Measurements from ENCODE around the gene TOR4A. TPM values are rescaled to one million over a fixed set of nuclear protein-coding genes. Genes with fewer than 3 reads are reported as not detected.
A peak's percentile ranks its signal among the peaks of the same experiment; 100 is the strongest.

The TOR4A gene
- total and polyA plus RNA-seq, 9 of the 15 experiments (the other 6 are each of a cell fraction or from before 2014, with no cell fraction given) = 3.9 to 49.2 (median 8.8) TPM

GRCh38 chr9:137300567-137301080 lies 23.1 kb downstream of the TOR4A start (continued):
- no peak for TF ChIP-seq PHB2 (IDR thresholded peaks at IDR 0.05; ENCODE audit: low read depth)

DNA sequence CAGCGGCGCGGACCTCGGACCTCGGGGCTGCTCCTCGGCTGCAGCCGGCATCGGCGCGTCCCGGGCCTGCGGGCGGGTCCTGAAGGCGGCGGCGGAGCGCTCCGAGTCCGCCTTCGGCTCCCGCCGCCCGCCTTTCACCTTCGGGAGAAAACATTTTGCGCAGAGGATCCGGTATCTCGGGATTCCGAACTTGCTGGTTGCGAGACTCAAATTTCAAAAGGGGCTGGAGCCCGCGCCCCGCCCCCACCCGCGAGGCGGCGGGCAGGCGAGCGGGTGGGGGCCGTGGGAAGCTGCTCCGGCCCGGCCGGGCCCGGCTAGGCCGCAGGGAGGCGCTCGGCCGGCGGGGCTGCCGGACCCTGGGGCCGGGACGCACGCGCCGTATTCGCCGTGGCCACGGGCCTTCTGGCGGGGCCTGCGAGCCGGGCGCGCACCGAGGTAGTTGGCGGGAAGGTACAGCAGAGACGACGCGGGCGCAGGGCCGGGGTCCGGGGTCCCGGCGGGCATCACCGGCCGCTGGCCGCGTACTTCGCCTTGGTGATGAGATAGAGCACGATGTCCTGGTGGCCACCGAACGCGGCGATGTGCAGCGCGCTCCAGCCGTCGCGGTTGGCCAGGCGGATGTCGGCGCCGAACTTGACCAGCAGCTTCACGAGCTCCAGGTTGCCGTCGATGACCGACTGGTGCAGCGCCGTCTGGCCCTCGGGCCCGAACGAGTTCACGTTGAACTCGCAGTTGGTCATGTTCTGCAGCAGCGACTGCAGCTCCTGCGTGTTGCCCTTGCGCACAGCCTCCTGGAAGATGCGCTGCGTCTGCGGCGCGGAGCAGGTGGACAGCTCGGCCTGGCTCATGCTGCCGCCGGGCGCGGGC lies 23.8 kb downstream of the TOR4A start:
- FAIRE-seq = peak; percentile 62
- Histone ChIP-seq H3K27me3 (ENCODE audit: control insufficient read depth in 2 of 2, insufficient read depth in 2 of 2, low read length in 2 of 2) (no peaks in the 10 kb centered on the region), H3K4me1 (replicated peaks in 1 of 2; ENCODE audit: control insufficient read depth in 2 of 2, insufficient read depth in 2 of 2, low read length in 2 of 2) (peaks cover 35 to 84% of the 10 kb centered on the region in 2 experiments), H3K79me2 (ENCODE audit: control insufficient read depth, insufficient read depth, low read length) (peaks cover 28% of the 10 kb centered on the region), H3K4me2 (ENCODE audit: insufficient read depth, low read length) (peak overlapping the region; percentile 98), H3K9me3 (replicated peaks; ENCODE audit: control insufficient read depth, insufficient read depth, low read depth, low read length) (no peaks in the 10 kb centered on the region), H3K27ac (ENCODE audit: extremely low read depth, low read depth, low read length) (peak overlapping the region; percentile 88), H3K36me3 (ENCODE audit: control insufficient read depth, insufficient read depth, low read length) (peaks cover 8% of the 10 kb centered on the region; the same call in 1 of the 3 replicates), H3K9ac (ENCODE audit: insufficient read depth in 1 of 2, low read depth in 2 of 2, low read length in 2 of 2) (peak overlapping the region; percentile 81 to 98), H2AFZ (ENCODE audit: low read depth, low read length) (peak overlapping the region; percentile 79), H3K9me1 (ENCODE audit: control insufficient read depth, insufficient read depth, low read length) (peaks cover 7% of the 10 kb centered on the region), H3K4me3 (peak overlapping the region; percentile 90), H4K20me1 (replicated peaks; ENCODE audit: control insufficient read depth, insufficient read depth, low read length) (peaks cover 13% of the 10 kb centered on the region)
- DNase-seq (ENCODE audit: extremely low read depth in 1 of 4, low spot score in 3 of 4) = peak; percentile 70 to 85 (median 76)
- intact Hi-C loops (cut with micrococcal nuclease) = loop anchor here (5.0 to 10.0 kb wide), 4 partner anchors 59 to 231 kb away; partner anchors contain the start of genes EXD3, NOXA1 and TUBB4B
- WGBS (ENCODE audit: insufficient coverage, low coverage, missing lambda C conversion rate) = 1% methylated on average over 61 of the region's 115 CpGs
- in situ Hi-C loops (cut with MboI) = no loop called here
- no TSS peak for BruUV-seq (replicated peaks)
- peak; percentile 75 for ATAC-seq
- ChIA-PET POLR2A (interaction anchor here (0.5 to 2.0 kb wide), 15 partner anchors 14 to 273 kb away, joined by 3 to 8 read pairs (median 4); partner anchors contain the start of genes ANAPC2 and SSNA1), CTCF (ENCODE audit: low intra/inter-chr PET ratio) (interaction anchor here (0.7 kb wide), 1 partner anchor 20 kb away, joined by 3 read pairs; no protein-coding TSS in a partner anchor)
- TF ChIP-seq L3MBTL2 (IDR thresholded peaks at IDR 0.05) (peak; percentile 98), RBM39 (optimal IDR thresholded peaks at IDR 0.05; ENCODE audit: low read depth, low read length) (no peak), MLLT1 (IDR thresholded peaks at IDR 0.05) (0 out of 4 replicates have a peak, but pooled peaks of 1 of the 2 experiments have one; percentile 49), CAMTA2 (CRISPR knock-in tag; conservative IDR thresholded peaks at IDR 0.05) (no peak), MED1 (CRISPR knock-in tag; IDR thresholded peaks at IDR 0.05; ENCODE audit: borderline replicate concordance) (no peak), PHB (CRISPR knock-in tag; IDR thresholded peaks at IDR 0.05) (peak; percentile 37; the same call in 1 of the 2 replicates), GATAD2B (IDR thresholded peaks at IDR 0.05; ENCODE audit: borderline replicate concordance) (peak; percentile 95), THAP12 (CRISPR knock-in tag; IDR thresholded peaks at IDR 0.05) (peak; percentile 47; the same call in 1 of the 2 replicates), ZBTB11 (CRISPR knock-in tag; IDR thresholded peaks at IDR 0.05) (peak in 2 of 3 experiments; percentile 29 to 33; a peak in 2 of 6 replicates), ERF (CRISPR knock-in tag; IDR thresholded peaks at IDR 0.05) (peak; percentile 86; the same call in 1 of the 2 replicates)
